ENCODE data around the gene CRADD. TPM values are rescaled to one million over a fixed set of nuclear protein-coding genes. Genes with fewer than 3 reads are reported as not detected.

CRADD gene
- total RNA-seq, 2 donors from 2014 or later = 56.1 to 94.8 TPM

Other genes starting within 250 kb of the CRADD start
- 10 to 100 TPM; 30.2 to 41.5 TPM for gene UBE2N, start 235.4 kb upstream of the CRADD start, total RNA-seq
- 10 to 100 TPM; 33.9 to 57.8 TPM for gene MRPL42, start 209.9 kb upstream of the CRADD start, total RNA-seq
- gene SOCS2, start 104.7 kb upstream of the CRADD start, total RNA-seq = 10 to 100 TPM; 21.4 to 25.5 TPM